ENCODE data around the gene RIMBP2. TPM values are rescaled to one million over a fixed set of nuclear protein-coding genes. Genes with fewer than 3 reads are reported as not detected.

The RIMBP2 gene
- total and polyA plus RNA-seq, 9 of the 15 experiments (the other 6 are each of a cell fraction or from before 2014, with no cell fraction given), result not detected

DNA sequence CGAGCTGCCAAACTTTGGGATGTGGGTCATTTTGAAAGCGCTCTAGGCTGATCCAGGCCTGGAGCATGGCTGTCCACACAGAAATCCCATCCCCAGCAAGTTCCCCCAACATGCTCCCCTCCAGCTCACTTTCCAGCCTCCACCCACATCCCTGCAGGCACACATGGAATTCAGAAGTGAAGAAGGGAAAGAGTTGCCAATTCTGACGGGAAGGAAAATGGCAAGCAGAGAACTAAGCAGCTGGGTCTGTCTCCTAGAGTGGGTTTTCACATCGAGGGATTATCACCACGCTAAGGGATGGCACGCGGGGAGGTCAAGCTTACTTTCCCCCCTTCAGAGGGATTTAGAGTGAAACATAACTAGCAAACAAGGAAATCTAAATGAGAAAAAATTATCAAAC is 142.3 kb downstream of the RIMBP2 start:
- Histone ChIP-seq H3K36me3 (ENCODE audit: control insufficient read depth, insufficient read depth, low read length) (no peaks in the 10 kb centered on the region), H3K79me2 (ENCODE audit: control insufficient read depth, insufficient read depth, low read length) (no peaks in the 10 kb centered on the region), H3K4me3 (no peak overlapping the region), H3K4me2 (ENCODE audit: insufficient read depth, low read length) (no peak overlapping the region), H3K27ac (ENCODE audit: extremely low read depth, low read depth, low read length) (no peak overlapping the region), H3K9ac (ENCODE audit: insufficient read depth in 1 of 2, low read depth in 2 of 2, low read length in 2 of 2) (no peak overlapping the region), H3K9me1 (ENCODE audit: control insufficient read depth, insufficient read depth, low read length) (no peaks in the 10 kb centered on the region), H3K27me3 (ENCODE audit: control insufficient read depth in 2 of 2, insufficient read depth in 2 of 2, low read length in 2 of 2) (peaks cover 11 to 55% of the 10 kb centered on the region in 2 experiments; a peak in 4 of 5 replicates), H3K9me3 (replicated peaks; ENCODE audit: control insufficient read depth, insufficient read depth, low read depth, low read length) (no peaks in the 10 kb centered on the region), H3K4me1 (replicated peaks in 1 of 2; ENCODE audit: control insufficient read depth in 2 of 2, insufficient read depth in 2 of 2, low read length in 2 of 2) (no peaks in the 10 kb centered on the region), H4K20me1 (replicated peaks; ENCODE audit: control insufficient read depth, insufficient read depth, low read length) (no peaks in the 10 kb centered on the region), H2AFZ (ENCODE audit: low read depth, low read length) (no peak overlapping the region)
- no TSS peak for BruUV-seq (replicated peaks)
- intact Hi-C loops (cut with micrococcal nuclease), result no loop called here
- POLR2A ChIA-PET, result interaction anchor here (0.7 kb wide), 1 partner anchor 220 kb away, joined by 3 read pairs; no protein-coding TSS in a partner anchor
- no peak for TF ChIP-seq MCM5 (IDR thresholded peaks at IDR 0.05; ENCODE audit: low read depth)
- no peak for TF ChIP-seq SNAPC5 (CRISPR knock-in tag; IDR thresholded peaks at IDR 0.05)
- TF ChIP-seq RBM17 (IDR thresholded peaks at IDR 0.05; ENCODE audit: borderline replicate concordance, low read depth, low read length), result no peak
- TF ChIP-seq ZNF174 (CRISPR knock-in tag; IDR thresholded peaks at IDR 0.05), result no peak
- TF ChIP-seq CTCF (IDR thresholded peaks at IDR 0.05 in 2 of 3, conservative IDR thresholded peaks at IDR 0.05 in 1 of 3; ENCODE audit: insufficient read depth in 2 of 3, low read depth in 1 of 3, low read length in 3 of 3), result no peak
- no peak for TF ChIP-seq ZSCAN32 (CRISPR knock-in tag; IDR thresholded peaks at IDR 0.05)
- no peak for TF ChIP-seq ZC3H4 (CRISPR knock-in tag; IDR thresholded peaks at IDR 0.05; ENCODE audit: borderline replicate concordance)
- TF ChIP-seq STAG1 (CRISPR knock-in tag; IDR thresholded peaks at IDR 0.05; ENCODE audit: borderline replicate concordance), result no peak
- no peak for TF ChIP-seq KDM4B (IDR thresholded peaks at IDR 0.05; ENCODE audit: borderline replicate concordance in 2 of 2, low read depth in 1 of 2)
- no peak for TF ChIP-seq TFE3 (CRISPR knock-in tag; IDR thresholded peaks at IDR 0.05)
- TF ChIP-seq MBD2 (IDR thresholded peaks at IDR 0.05; ENCODE audit: borderline replicate concordance, low read depth), result no peak
- TF ChIP-seq KDM1A (IDR thresholded peaks at IDR 0.05), result no peak
- no peak for TF ChIP-seq HES1 (IDR thresholded peaks at IDR 0.05; ENCODE audit: low read depth)
- TF ChIP-seq, protein P1, sequence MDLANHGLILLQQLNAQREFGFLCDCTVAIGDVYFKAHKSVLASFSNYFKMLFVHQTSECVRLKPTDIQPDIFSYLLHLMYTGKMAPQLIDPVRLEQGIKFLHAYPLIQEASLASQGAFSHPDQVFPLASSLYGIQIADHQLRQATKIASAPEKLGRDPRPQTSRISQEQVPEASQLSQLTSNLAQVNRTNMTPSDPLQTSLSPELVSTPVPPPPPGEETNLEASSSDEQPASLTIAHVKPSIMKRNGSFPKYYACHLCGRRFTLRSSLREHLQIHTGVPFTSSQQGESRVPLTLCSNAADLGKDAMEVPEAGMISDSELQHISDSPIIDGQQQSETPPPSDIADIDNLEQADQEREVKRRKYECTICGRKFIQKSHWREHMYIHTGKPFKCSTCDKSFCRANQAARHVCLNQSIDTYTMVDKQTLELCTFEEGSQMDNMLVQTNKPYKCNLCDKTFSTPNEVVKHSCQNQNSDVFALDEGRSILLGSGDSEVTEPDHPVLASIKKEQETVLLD (IDR thresholded peaks at IDR 0.05), result no peak
- TF ChIP-seq ARID2 (IDR thresholded peaks at IDR 0.05), result no peak
- WGBS (ENCODE audit: insufficient coverage, low coverage, missing lambda C conversion rate), result 0% methylated on average over 7 of the region's 7 CpGs
- DNase-seq (ENCODE audit: extremely low read depth in 1 of 4, low spot score in 3 of 4) (no peak), ATAC-seq (no peak), FAIRE-seq (no peak)
- CTCF ChIA-PET (ENCODE audit: low intra/inter-chr PET ratio), result no interaction called here
- in situ Hi-C loops (cut with MboI), result no loop called here

Data from K562 (cell line).